Jurkat, Clone E6-1 (cell line): ENCODE measurements around the gene CYS1.

Experiments
- DNase-seq: peaks from one replicate; pipeline ENCODE4 v3.0.0-alpha.2; 2011; ENCODE audit warnings: low read depth, low spot score
- H3K4me3 ChIP-seq: 2 replicates; pipeline ENCODE4 v1.5.1; 2011; ENCODE audit warnings: mild to moderate bottlenecking, low read length, control low read depth, moderate library complexity

CYS1 gene

DNA sequence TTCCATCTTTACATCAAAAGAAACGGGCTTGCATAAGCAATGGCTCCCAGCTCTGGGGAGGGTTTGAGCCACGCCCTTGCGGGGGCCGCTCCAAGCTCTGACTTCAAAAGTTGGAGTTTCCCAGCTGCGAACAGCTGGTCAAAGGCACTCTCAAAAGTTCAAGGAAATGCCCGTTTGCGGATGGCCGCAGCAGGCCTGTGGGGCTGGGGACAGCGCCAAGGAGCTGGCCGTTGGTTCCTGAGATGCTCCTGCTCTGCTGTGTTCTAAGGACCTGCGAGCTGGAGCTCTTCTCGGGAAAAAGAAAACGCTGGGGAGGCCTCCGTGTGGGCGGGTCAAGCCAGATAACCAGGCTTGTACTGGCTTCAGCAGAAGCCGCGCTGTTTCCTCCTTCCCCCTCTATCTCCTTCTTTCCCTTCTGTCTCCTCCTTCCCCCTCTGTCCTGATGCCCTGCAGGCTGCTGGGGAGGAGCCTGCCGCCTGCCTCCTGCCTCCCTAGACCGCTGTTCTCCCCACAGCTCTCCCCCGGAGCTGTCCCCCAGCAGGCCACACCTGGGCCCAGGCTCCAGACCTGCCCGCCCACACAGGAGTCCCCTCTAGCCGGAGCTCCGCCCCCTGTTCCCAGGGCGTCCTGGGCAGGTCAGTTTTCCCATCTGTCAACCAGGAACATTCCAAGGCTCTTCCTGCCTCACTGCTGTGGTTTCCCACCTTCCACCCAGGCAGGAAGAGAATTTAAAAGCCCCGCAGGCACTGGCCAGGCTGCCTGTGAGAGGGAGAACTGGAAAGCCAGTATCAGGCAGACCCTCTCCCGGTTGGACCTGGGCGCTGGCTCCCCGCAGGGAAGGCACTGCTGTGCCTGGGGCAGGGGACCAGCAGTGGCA is 22.7 kb downstream of the CYS1 start:
- no peak overlapping the region for H3K4me3 ChIP-seq

DNA sequence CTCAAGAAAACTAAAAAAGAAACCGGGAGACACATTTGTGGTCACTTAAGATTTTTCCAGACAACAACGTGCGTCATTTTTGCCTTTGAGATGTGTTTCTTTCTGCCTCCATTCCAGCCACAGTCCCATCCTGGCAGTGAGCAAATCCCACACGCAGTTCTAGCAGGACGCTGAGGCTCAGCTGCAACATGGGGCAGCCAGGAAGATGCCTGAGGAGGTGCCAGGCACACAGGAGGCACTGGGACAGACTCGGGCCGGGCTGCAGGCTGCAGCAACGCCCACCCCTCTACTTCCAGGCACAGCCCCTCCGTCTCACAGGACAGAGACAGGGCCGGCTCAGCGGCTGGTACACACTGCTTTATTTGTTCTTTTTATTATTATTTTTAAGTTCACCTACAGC is 23.8 kb downstream of the CYS1 start:
- DNase-seq, result no peak
- no peak overlapping the region for H3K4me3 ChIP-seq

More for the DNA sequence above, 22.7 kb downstream of the CYS1 start:
- no peak for DNase-seq

DNA sequence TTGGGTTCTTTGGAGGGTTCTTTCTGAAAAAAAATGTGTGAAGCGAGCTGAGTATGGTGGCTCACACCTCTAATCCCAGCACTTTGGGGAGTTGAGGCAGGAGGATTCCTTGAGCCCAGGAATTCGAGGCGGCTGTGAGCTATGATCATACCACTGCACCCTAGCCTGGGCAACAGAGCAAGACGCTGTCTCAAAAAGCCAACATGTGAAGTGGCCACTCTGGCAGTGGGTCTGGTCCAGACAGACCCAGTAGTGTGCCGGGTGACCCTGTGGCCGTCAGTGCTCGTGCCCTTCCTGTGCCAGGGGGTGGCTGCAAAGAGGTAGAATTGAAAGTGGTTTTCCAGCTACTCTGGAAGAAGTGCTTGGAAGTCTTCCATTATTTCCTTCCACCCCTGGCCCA is 25.2 kb downstream of the CYS1 start:
- H3K4me3 ChIP-seq, result no peak overlapping the region
- DNase-seq, result no peak

DNA sequence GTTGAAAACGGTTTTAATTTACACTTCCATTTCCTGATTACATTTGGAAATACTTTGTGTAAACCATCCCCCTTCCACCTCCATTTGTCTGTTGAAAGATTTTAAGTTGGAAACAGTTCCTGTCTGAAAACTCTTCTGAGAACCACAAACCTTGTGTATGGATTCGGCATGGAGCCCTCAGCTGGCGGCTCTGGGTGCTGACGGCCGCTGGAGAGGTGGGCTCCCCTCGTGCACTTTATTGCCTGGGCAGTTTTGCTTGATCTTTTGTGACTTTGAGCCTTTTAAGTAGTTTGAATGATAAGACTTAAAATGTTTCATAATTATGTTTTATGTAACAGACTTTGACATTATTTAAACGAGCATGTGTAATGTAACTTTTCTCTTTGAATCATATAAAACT is 25.8 kb downstream of the CYS1 start:
- no peak overlapping the region for H3K4me3 ChIP-seq
- DNase-seq, result no peak

DNA sequence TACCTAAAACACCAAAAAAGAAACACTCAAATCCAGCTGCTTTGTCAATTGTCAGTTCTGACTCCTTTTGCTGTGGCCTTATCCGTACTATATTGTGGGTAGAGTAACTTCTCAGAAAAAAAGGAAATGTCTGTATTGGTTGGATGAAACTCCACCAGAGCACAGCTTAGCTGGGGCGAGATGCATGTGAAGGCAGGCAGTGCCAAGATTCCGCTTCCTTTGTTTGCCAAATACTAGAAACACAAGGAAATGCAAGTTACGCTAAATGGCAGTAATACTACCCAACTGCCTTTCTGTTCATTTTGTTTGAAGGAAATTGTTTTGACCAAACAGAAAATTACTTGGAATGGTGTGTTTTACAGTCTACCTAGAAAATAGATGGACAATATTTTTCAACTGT is 26.9 kb downstream of the CYS1 start:
- DNase-seq, result no peak
- no peak overlapping the region for H3K4me3 ChIP-seq

DNA sequence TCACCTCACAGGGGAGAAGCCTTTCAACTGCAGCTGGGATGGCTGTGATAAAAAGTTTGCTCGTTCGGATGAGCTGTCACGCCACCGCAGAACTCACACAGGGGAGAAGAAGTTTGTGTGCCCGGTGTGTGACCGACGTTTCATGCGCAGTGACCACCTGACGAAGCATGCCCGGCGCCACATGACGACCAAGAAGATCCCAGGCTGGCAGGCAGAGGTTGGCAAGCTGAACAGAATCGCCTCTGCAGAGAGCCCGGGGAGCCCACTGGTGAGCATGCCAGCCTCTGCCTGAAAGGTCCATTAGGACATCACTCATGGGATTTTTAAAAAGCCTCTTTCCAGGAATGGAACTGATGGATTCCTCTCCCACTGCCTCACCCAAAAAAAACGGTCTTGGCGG is 28.0 kb downstream of the CYS1 start:
- no peak overlapping the region for H3K4me3 ChIP-seq
- DNase-seq, result no peak

DNA sequence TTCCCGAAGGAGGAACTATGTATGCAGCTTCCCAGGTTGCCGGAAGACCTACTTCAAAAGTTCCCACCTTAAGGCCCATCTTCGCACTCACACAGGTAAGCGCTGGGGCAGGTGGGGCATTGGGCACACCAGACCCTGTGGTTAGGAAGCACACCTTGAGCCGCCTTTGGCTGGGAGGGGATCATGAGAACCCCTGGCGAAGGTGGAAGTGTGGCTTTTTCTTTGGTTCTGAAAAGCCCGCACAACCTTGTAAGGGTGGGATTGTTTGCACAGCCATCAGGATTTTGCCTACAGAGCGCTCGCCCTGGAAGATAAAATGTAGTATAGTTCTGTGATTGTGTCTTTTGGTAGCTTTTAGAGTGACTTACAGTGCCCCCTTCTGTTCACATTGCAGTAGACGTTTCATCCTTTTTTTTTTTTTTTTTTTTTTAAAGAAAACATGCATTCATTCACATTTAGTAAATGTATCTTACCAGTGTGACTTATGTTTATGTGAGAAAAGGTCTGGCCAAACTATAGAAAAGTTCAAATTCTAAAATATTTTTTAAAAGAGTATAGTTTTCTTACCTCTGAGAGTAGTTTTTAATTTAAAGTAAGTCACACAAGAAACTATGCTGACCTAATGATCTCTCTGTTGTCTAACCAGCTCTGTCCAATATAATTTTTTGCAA is 31.6 kb downstream of the CYS1 start:
- no peak overlapping the region for H3K4me3 ChIP-seq
- DNase-seq, result peak; percentile 43

DNA sequence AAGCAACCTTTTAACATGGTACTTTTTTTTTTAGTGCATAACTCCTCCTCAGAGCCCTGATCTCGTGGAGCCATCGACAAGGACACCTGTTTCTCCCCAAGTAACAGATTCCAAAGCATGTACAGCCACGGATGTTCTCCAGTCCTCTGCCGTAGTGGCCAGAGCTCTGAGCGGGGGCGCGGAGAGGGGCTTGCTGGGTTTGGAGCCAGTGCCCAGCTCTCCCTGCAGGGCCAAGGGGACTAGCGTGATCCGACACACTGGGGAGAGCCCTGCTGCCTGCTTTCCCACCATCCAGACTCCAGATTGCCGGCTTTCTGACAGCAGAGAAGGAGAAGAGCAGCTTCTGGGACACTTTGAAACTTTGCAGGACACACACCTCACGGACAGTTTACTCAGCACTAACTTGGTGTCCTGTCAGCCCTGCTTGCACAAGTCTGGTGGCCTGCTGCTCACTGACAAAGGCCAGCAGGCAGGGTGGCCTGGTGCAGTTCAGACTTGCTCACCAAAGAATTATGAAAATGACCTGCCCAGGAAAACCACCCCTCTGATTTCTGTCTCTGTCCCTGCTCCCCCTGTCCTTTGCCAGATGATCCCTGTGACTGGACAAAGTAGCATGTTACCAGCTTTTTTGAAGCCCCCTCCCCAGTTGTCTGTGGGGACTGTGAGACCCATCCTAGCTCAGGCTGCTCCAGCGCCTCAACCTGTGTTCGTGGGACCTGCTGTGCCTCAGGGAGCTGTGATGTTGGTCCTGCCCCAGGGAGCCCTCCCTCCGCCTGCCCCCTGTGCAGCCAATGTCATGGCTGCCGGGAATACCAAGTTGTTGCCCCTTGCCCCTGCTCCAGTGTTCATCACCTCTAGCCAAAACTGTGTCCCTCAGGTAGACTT is 32.4 kb downstream of the CYS1 start:
- DNase-seq, result no peak
- no peak overlapping the region for H3K4me3 ChIP-seq

DNA sequence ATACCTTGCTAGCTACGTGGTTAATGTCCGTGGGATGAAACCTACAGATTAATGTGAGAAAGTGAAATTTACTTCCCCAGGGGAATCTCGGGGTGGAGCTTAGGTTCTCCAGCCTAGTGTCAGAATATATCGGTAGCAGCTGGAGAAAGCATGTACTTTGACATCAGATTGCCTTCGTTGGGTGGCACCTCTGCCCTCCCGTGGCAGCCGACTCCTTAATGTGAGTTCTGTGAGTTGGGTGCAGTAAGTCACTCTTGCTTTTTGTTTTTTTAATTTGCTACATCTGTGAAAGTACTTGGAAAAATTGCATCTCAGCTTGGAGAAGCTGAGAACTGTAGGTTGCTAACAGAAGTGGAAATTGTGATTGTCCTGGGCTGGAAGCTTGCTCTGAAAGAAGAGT is 33.3 kb downstream of the CYS1 start:
- no peak overlapping the region for H3K4me3 ChIP-seq

DNA sequence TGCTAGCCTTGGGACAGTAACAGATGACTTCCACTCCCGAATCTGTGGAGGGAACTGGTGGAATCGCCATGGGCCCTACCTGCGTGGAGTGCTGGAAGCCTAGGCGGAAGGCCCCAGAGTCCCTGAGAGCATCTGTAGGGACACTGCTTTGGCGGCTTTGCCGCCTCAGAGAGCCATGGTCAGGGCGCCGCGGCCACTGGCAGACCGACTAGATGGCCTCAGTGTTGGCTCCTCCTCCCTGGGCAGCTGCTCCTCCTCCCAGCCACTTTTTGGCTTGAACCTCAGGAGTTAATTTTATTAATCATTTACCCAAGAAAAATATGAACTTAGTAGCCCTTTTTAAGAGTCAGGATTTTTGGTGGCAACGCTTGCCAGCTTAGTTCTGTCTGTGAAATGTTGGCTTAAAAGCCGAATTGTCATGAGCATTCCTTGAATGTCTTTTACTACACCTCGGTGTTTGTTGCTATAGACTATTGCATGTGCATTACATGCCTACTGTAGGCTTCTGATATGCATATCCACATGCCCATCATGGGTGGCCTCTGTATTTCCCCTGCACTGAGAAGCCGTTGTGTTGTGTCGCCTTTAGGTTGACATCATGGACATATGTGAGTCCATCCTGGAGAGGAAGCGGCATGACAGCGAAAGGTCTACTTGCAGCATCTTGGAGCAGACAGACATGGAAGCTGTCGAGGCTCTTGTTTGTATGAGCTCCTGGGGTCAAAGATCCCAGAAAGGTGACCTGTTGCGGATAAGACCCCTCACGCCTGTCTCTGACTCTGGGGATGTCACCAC is 34.5 kb downstream of the CYS1 start:
- H3K4me3 ChIP-seq, result no peak overlapping the region
- no peak for DNase-seq

More for the DNA sequence above, 33.3 kb downstream of the CYS1 start:
- DNase-seq, result no peak

DNA sequence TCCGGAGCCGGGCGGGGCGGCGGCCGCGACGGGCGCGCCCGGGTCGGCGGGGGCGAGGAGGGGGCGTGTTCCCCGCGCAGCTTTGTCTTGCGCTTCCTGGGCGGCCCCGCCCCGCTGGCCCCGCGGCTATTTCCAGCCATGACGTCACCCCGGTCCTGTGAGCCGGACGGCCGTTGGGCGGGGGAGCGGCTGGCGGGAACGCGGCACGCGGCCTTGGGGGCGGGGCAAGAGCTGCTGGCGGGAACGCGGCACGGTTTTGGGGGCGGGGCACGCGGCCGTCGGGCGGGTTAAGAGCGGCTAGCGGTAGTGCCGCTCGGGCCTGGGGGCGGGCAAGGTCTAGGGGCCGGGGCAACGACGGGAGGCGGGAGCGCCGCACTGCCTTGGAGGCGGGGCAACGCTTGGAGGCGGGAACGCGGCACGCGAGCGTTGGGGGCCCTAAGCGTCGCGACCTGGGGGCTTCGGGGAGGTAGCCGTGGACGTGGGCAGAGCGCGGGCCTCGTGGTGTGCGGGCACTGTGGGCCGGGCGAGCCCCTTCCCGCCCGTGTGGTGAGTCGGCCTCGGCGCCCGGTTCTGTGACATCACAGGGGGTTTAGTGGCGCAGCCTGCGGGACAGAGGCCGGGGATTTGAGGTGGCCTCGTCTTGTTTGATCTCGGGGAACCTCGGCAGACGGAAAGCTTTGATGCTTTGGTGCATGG is 36.2 kb downstream of the CYS1 start:
- peak; percentile 67 for DNase-seq
- peak overlapping the region; percentile 28 for H3K4me3 ChIP-seq

DNA sequence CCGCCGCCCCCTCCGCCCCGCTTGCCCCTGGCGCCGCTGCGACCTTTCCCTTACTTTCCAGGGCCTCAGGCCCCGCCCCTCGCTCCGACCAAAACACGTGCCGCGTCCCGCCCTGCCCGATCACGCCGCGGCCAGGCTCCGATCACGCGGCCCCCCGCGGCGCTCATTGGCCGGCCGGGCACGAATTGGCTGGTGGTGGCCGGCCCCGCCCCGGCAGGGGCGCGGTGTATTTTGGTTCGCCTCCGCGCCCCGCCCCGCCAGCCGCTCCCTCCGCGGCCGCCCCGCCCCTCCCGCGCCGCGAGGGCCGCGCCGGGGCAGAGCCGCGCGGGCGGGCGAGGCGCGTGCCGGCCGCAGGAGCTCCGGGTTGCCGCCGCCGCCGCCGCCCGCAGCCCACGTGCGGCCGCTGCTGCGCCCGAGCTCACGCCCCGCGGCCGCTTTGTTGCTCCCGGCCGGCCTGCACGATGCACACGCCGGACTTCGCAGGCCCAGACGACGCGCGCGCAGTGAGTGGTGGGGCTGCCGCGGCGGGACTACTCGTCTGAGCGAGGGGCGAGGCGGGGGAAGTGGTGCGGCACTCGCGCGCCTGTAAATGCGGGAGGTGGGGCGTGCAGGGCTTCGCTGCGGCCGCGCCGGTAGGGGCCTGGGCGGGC is 36.8 kb downstream of the CYS1 start, which contains the start of gene KLF11:
Gene KLF11, plus strand, starts transcription at position 295 of the 650 bp plus-strand sequence. Its CDS starts 167 bp downstream, at position 462.
- H3K4me3 ChIP-seq, result peak within 1 kb of the TSS; percentile 28
- peak; percentile 15 for DNase-seq

DNA sequence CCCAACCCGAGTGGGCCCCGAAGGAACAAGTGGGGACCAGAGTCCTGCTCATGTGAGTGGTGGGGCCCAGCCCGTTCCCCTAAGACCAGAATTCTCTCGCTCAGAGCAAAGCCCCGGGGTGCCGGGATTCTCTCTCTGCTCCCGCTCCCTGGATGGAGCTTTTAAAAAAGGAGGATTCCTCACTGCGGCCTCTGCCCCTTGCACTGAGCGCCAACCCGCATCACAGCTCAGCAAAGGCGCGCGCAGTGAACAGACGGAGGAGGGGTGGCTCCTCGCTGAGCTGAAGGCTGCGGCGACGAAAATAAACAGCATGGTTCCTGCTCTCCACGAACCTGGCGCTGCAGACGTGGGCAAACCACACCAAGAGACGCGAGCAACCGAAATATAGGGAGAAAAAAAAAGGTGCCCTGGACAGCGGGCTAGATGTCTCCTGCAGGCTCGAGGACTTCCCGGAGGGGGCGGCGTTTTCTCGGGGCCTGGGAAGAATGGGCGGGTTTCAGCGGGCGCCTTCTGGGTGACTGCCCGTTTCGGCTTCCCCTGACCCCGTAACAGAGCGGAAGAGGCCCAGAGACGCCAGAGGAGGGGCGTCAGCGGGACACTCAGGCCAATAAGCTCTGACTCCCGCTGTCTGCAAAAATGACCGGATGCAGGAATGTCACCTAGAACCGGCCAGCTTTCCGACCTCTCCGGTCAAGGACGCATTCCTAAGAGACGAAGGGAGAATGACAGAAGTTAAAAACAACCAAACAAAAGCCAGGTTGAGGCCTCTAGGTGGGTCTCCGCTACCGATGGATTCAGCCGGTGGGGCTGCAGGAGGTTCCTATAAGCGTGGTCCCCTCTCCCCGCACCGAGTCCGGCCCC is 37.7 kb downstream of the CYS1 start:
- no peak overlapping the region for H3K4me3 ChIP-seq
- no peak for DNase-seq

DNA sequence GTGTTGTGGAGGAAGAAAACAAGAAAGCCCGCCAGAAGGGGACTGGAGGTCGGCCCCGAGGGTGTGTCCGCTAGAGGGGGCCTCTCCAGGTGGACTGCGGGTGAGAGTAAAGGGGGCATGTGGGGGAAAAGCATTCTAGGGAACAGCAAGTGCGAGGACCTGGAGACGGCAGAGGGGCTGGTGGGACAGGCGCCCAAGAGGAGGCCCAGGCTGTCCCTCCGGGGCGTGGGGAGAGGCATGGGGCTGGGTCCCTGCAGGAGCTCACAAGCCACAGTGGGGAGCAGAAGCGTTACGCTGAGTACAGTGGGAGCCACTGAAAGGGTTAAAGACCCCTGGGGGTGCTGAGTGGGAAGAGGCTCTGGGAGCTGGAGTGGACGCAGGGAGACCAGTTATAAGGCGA is 38.5 kb downstream of the CYS1 start:
- DNase-seq, result no peak
- no peak overlapping the region for H3K4me3 ChIP-seq

DNA sequence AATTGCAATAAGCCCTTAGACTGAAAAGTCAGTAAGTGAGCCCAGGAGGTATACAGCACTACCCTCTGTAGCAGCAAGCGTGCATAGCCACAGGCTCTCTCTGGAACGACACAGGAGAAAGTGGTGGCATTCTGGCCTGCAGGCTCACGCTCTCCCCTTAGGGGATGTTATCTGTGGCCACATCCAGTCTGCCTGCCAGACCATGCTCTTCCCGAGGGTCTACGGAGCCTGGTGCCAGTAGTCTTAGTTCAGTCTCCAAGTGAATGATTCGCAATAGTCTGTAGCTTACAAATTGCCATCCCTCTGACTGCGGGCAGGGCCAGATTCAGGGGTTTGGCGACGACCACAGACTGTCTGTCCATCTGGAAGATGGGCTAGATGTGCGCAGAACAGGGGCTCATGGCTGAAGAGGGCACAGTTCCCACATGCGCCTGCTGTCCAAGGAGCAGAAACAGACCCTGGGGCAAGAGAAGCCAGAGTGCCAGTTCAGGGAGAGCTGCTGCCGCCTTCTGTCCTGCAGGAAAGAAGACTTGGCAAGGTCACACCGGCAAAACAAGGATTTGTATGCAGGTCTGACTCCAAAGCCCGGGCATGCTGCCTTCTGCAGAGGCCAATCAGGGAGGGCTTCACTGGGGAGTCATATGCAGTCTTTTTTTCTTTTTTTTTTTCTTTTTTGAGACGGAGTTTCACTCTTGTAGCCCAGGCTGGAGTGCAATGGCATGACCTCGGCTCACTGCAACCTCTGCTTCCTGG is 40.4 kb downstream of the CYS1 start:
- H3K4me3 ChIP-seq, result no peak overlapping the region
- no peak for DNase-seq

DNA sequence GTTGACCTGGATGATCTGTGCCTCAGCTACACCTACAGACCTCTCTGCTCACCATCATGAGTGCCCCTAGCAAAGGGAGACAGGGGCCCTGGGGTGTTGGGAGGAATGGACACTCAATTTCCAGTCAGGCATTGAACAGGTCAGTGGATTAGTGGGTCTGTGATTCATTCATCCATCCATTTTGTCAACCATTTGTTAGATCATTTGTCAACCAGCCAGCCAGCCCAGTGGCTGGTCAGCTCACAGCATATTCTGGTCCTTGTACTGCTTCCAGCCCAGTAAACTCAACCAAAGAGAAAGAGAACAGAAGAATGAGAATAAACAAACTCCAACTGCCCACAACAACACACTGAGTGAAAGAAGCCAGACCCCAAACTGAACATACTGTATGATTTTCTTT is 41.5 kb downstream of the CYS1 start:
- no peak overlapping the region for H3K4me3 ChIP-seq
- no peak for DNase-seq
